CD8-positive, alpha-beta memory T cell (primary cell): ENCODE results near the gene FGD3. TPM values are rescaled to one million over a fixed set of nuclear protein-coding genes. Genes with fewer than 3 reads are reported as not detected.

Source experiments
- CTCF ChIA-PET: fragments of 350-600 bp; sonication (Branson Sonifier 250); formaldehyde crosslinking; loops from one replicate; lab custom pipeline; 2021; ENCODE audit warnings: antibody characterized with exemption; lab: Charles Lee
- POLR2A ChIA-PET: fragments of 350-600 bp; sonication (Branson Sonifier 250); formaldehyde crosslinking; loops from one replicate; lab custom pipeline; 2021; ENCODE audit warnings: antibody characterized with exemption; lab: Charles Lee
- DNase-seq, 5 donors: peaks; one replicate each; pipeline versions ENCODE4 v3.0.0 to v3.0.0-alpha.2; 2020 to 2022; ENCODE audit warnings: mixed read lengths in 1 of 5
- H3K27ac ChIP-seq: one replicate; pipeline ENCODE4 v1.7.0; 2013; ENCODE audit warnings: low read depth, mild to moderate bottlenecking, low read length, moderate library complexity
- H3K27me3 ChIP-seq: 2 replicates; pipeline ENCODE4 v1.7.0; 2013; ENCODE audit warnings: low read length, mild to moderate bottlenecking; ENCODE audit not compliant: insufficient read depth, poor library complexity, severe bottlenecking
- H3K36me3 ChIP-seq: 2 replicates; pipeline ENCODE4 v1.7.0; 2013; ENCODE audit warnings: mild to moderate bottlenecking, low read length, moderate library complexity; ENCODE audit not compliant: insufficient read depth
- H3K4me1 ChIP-seq: 2 replicates; pipeline ENCODE4 v1.7.0; 2013; ENCODE audit warnings: mild to moderate bottlenecking, low read length, moderate library complexity; ENCODE audit not compliant: insufficient read depth
- H3K4me3 ChIP-seq: 2 replicates; pipeline ENCODE4 v1.7.0; 2013; ENCODE audit warnings: mild to moderate bottlenecking, low read length
- H3K9me3 ChIP-seq: 2 replicates; pipeline ENCODE4 v1.7.0; 2013; ENCODE audit warnings: mild to moderate bottlenecking, low read length
- H3K27ac Mint-ChIP-seq, 8 donors: one replicate each; pipeline ENCODE4 v1.8.0; 2020 to 2021; ENCODE audit warnings: mixed read lengths in 8 of 8, mild to moderate bottlenecking in 6 of 8, inconsistent platforms in 3 of 8, moderate library complexity in 3 of 8
- H3K27me3 Mint-ChIP-seq, 2 donors: one replicate each; pipeline ENCODE4 v1.8.0; 2020 to 2021; ENCODE audit warnings: mixed read lengths in 2 of 2, mild to moderate bottlenecking in 1 of 2, moderate library complexity in 1 of 2
- H3K36me3 Mint-ChIP-seq, 3 donors: one replicate each; pipeline ENCODE4 v1.8.0; 2020 to 2021; ENCODE audit warnings: mixed read lengths in 3 of 3, inconsistent platforms in 1 of 3, mild to moderate bottlenecking in 1 of 3
- H3K4me1 Mint-ChIP-seq, 3 donors: one replicate each; pipeline ENCODE4 v1.8.0; 2020 to 2021; ENCODE audit warnings: mixed read lengths in 3 of 3, inconsistent platforms in 1 of 3, mild to moderate bottlenecking in 1 of 3
- H3K4me3 Mint-ChIP-seq, 7 donors: one replicate each; pipeline ENCODE4 v1.8.0; 2020 to 2021; ENCODE audit warnings: mixed read lengths in 7 of 7, mild to moderate bottlenecking in 6 of 7, moderate library complexity in 4 of 7, inconsistent platforms in 2 of 7
- H3K9me3 Mint-ChIP-seq, 5 donors: one replicate each; pipeline ENCODE4 v1.8.0; 2020 to 2022; ENCODE audit warnings: mixed read lengths in 5 of 5, mild to moderate bottlenecking in 3 of 5, moderate library complexity in 2 of 5, inconsistent platforms in 1 of 5
- polyA plus RNA-seq: library from polyadenylated mRNA; unstranded; fragments of 300-500 nt; fragmentation: Illumina TruSeq; gene quantifications from one replicate; pipeline ENCODE4 v1.2.3, GENCODE V29; 2021
- total RNA-seq, 2 experiments: library from RNA; stranded (reverse); gene quantifications; one replicate each; pipeline ENCODE4 v1.2.3, GENCODE V29; 2021

Gene FGD3
- total and polyA plus RNA-seq, 3 experiments from 2014 or later, result 54.6 to 134 (median 56.5) TPM

GRCh38 chr9:93020151-93020550 is 72.8 kb downstream of the FGD3 start:
- CTCF ChIA-PET, result interaction anchor here (1.0 to 1.6 kb wide), 3 partner anchors 8 to 63 kb away, joined by 3 to 4 read pairs (median 4); no protein-coding TSS in a partner anchor
- no peak overlapping the region for H3K27ac ChIP-seq
- Mint-ChIP-seq H3K4me1 (peaks cover 29 to 57% (median 35%) of the 10 kb centered on the region in 3 donors), H3K27me3 (peaks cover 0 to 1% of the 10 kb centered on the region in 2 donors), H3K27ac (peak overlapping the region in 5 of 8 donors; percentile 54 to 97 (median 68)), H3K9me3 (no peaks in the 10 kb centered on the region), H3K36me3 (peaks cover 7 to 91% (median 20%) of the 10 kb centered on the region in 3 donors), H3K4me3 (peak overlapping the region in 1 of 7 donors; percentile 36)
- POLR2A ChIA-PET, result no interaction called here
- no peak for DNase-seq
- H3K27me3 ChIP-seq, result no peaks in the 10 kb centered on the region
- peaks cover 66% of the 10 kb centered on the region for H3K36me3 ChIP-seq
- no peak overlapping the region for H3K4me3 ChIP-seq
- peaks cover 39% of the 10 kb centered on the region for H3K4me1 ChIP-seq
- no peaks in the 10 kb centered on the region for H3K9me3 ChIP-seq

- H3K27ac ChIP-seq, result no peak overlapping the region
- peak overlapping the region in 7 of 8 donors; percentile 54 to 97 (median 76) for H3K27ac Mint-ChIP-seq
- no peak overlapping the region for H3K4me3 Mint-ChIP-seq
- ChIA-PET POLR2A (no interaction called here), CTCF (interaction anchor here (1.2 to 1.6 kb wide), 2 partner anchors 43 to 44 kb away, joined by 3 to 4 read pairs; no protein-coding TSS in a partner anchor)
- H3K27me3 Mint-ChIP-seq, result peaks cover 0 to 1% of the 10 kb centered on the region in 2 donors
- peak; percentile 18 to 77 (median 60) for DNase-seq
- peaks cover 60% of the 10 kb centered on the region for H3K36me3 ChIP-seq
- H3K4me1 ChIP-seq, result peaks cover 48% of the 10 kb centered on the region
- H3K4me1 Mint-ChIP-seq, result peaks cover 34 to 63% (median 41%) of the 10 kb centered on the region in 3 donors
- H3K9me3 Mint-ChIP-seq, result no peaks in the 10 kb centered on the region
- H3K36me3 Mint-ChIP-seq, result peaks cover 7 to 90% (median 18%) of the 10 kb centered on the region in 3 donors
- H3K4me3 ChIP-seq, result no peak overlapping the region
- no peaks in the 10 kb centered on the region for H3K27me3 ChIP-seq
- no peaks in the 10 kb centered on the region for H3K9me3 ChIP-seq
These were observed 73.7 kb downstream of the FGD3 start for GRCh38 chr9:93020771-93021670.

- H3K4me3 Mint-ChIP-seq, result no peak overlapping the region
- H3K27ac ChIP-seq, result no peak overlapping the region
- H3K4me1 ChIP-seq, result peaks cover 58% of the 10 kb centered on the region
- H3K36me3 ChIP-seq, result peaks cover 59% of the 10 kb centered on the region
- H3K4me1 Mint-ChIP-seq, result peaks cover 40 to 73% (median 50%) of the 10 kb centered on the region in 3 donors
- H3K36me3 Mint-ChIP-seq, result peaks cover 7 to 93% (median 18%) of the 10 kb centered on the region in 3 donors
- no peaks in the 10 kb centered on the region for H3K9me3 Mint-ChIP-seq
- ChIA-PET POLR2A (no interaction called here), CTCF (interaction anchor here (0.5 to 1.2 kb wide), 2 partner anchors 43 to 87 kb away, joined by 3 read pairs; no protein-coding TSS in a partner anchor)
- peak overlapping the region in 6 of 8 donors; percentile 64 to 97 (median 71) for H3K27ac Mint-ChIP-seq
- no peaks in the 10 kb centered on the region for H3K27me3 ChIP-seq
- H3K4me3 ChIP-seq, result no peak overlapping the region
- peaks cover 0 to 1% of the 10 kb centered on the region in 2 donors for H3K27me3 Mint-ChIP-seq
- no peaks in the 10 kb centered on the region for H3K9me3 ChIP-seq
- no peak for DNase-seq
These were observed 74.7 kb downstream of the FGD3 start for GRCh38 chr9:93022066-93022465.

GRCh38 chr9:93022721-93023520 is 75.6 kb downstream of the FGD3 start:
- no peaks in the 10 kb centered on the region for H3K9me3 Mint-ChIP-seq
- peaks cover 0 to 1% of the 10 kb centered on the region in 2 donors for H3K27me3 Mint-ChIP-seq
- CTCF ChIA-PET, result interaction anchor here (3.5 kb wide), 1 partner anchor 8 kb away, joined by 20 read pairs; no protein-coding TSS in a partner anchor
- peaks cover 48 to 78% (median 59%) of the 10 kb centered on the region in 3 donors for H3K4me1 Mint-ChIP-seq
- H3K27ac Mint-ChIP-seq, result peak overlapping the region; percentile 46 to 93 (median 76)
- Histone ChIP-seq H3K4me1 (peaks cover 67% of the 10 kb centered on the region), H3K27ac (no peak overlapping the region), H3K4me3 (no peak overlapping the region), H3K9me3 (no peaks in the 10 kb centered on the region), H3K27me3 (no peaks in the 10 kb centered on the region), H3K36me3 (peaks cover 58% of the 10 kb centered on the region)
- peaks cover 7 to 90% (median 17%) of the 10 kb centered on the region in 3 donors for H3K36me3 Mint-ChIP-seq
- DNase-seq, result no peak
- H3K4me3 Mint-ChIP-seq, result no peak overlapping the region
- POLR2A ChIA-PET, result no interaction called here

- H3K36me3 ChIP-seq, result peaks cover 52% of the 10 kb centered on the region
- DNase-seq, result no peak
- ChIA-PET CTCF (interaction anchor here (0.7 to 3.5 kb wide), 3 partner anchors 9 to 85 kb away, joined by 7 to 20 read pairs (median 13); no protein-coding TSS in a partner anchor), POLR2A (interaction anchor here (0.6 to 1.1 kb wide), 3 partner anchors 9 to 70 kb away, joined by 3 to 6 read pairs (median 3); no protein-coding TSS in a partner anchor)
- peaks cover 71% of the 10 kb centered on the region for H3K4me1 ChIP-seq
- no peak overlapping the region for H3K27ac ChIP-seq
- peaks cover 52 to 83% (median 60%) of the 10 kb centered on the region in 3 donors for H3K4me1 Mint-ChIP-seq
- H3K4me3 Mint-ChIP-seq, result no peak overlapping the region
- H3K27ac Mint-ChIP-seq, result peak overlapping the region in 7 of 8 donors; percentile 61 to 93 (median 80)
- H3K36me3 Mint-ChIP-seq, result peaks cover 11 to 87% (median 17%) of the 10 kb centered on the region in 3 donors
- H3K4me3 ChIP-seq, result no peak overlapping the region
- no peaks in the 10 kb centered on the region for H3K27me3 ChIP-seq
- peaks cover 0 to 1% of the 10 kb centered on the region in 2 donors for H3K27me3 Mint-ChIP-seq
- no peaks in the 10 kb centered on the region for H3K9me3 ChIP-seq
- H3K9me3 Mint-ChIP-seq, result no peaks in the 10 kb centered on the region
These were observed 76.1 kb downstream of the FGD3 start for GRCh38 chr9:93023521-93023815.

- ChIA-PET CTCF (interaction anchor here (2.9 to 6.6 kb wide), 3 partner anchors 10 to 84 kb away, joined by 13 to 52 read pairs (median 20); no protein-coding TSS in a partner anchor), POLR2A (interaction anchor here (0.9 to 1.9 kb wide), 7 partner anchors 8 to 70 kb away, joined by 3 to 9 read pairs (median 3); no protein-coding TSS in a partner anchor)
- DNase-seq, result no peak
- Mint-ChIP-seq H3K27me3 (no peaks in the 10 kb centered on the region), H3K4me3 (peak overlapping the region in 1 of 7 donors; percentile 55), H3K4me1 (peaks cover 56 to 86% (median 61%) of the 10 kb centered on the region in 3 donors), H3K27ac (peak overlapping the region in 7 of 8 donors; percentile 70 to 97 (median 89)), H3K36me3 (peaks cover 7 to 83% (median 11%) of the 10 kb centered on the region in 3 donors), H3K9me3 (no peaks in the 10 kb centered on the region)
- Histone ChIP-seq H3K4me1 (peaks cover 81% of the 10 kb centered on the region), H3K36me3 (peaks cover 43% of the 10 kb centered on the region), H3K9me3 (no peaks in the 10 kb centered on the region), H3K4me3 (no peak overlapping the region), H3K27ac (no peak overlapping the region), H3K27me3 (no peaks in the 10 kb centered on the region)
These were observed 77.3 kb downstream of the FGD3 start for GRCh38 chr9:93024646-93024910.

- ChIA-PET CTCF (interaction anchor here (0.6 to 6.6 kb wide), 6 partner anchors 11 to 83 kb away, joined by 3 to 52 read pairs (median 8); no protein-coding TSS in a partner anchor), POLR2A (interaction anchor here (0.6 to 1.9 kb wide), 8 partner anchors 9 to 71 kb away, joined by 3 to 9 read pairs (median 3); no protein-coding TSS in a partner anchor)
- H3K27me3 Mint-ChIP-seq, result no peaks in the 10 kb centered on the region
- H3K4me1 Mint-ChIP-seq, result peaks cover 58 to 88% (median 66%) of the 10 kb centered on the region in 3 donors
- H3K36me3 Mint-ChIP-seq, result peaks cover 6 to 83% (median 10%) of the 10 kb centered on the region in 3 donors
- Histone ChIP-seq H3K27ac (no peak overlapping the region), H3K36me3 (peaks cover 43% of the 10 kb centered on the region), H3K9me3 (no peaks in the 10 kb centered on the region), H3K4me3 (no peak overlapping the region), H3K4me1 (peaks cover 81% of the 10 kb centered on the region), H3K27me3 (no peaks in the 10 kb centered on the region)
- no peaks in the 10 kb centered on the region for H3K9me3 Mint-ChIP-seq
- peak in 1 of 5 donors; percentile 53 for DNase-seq
- peak overlapping the region in 5 of 7 donors; percentile 32 to 89 (median 43) for H3K4me3 Mint-ChIP-seq
- peak overlapping the region; percentile 89 to 97 (median 93) for H3K27ac Mint-ChIP-seq
These were observed 77.8 kb downstream of the FGD3 start for GRCh38 chr9:93024986-93025630.
